PC-3 (cell line): Measurements from ENCODE around the gene PPL. TPM values are rescaled to one million over a fixed set of nuclear protein-coding genes. Genes with fewer than 3 reads are reported as not detected.
A peak's percentile ranks its signal among the peaks of the same experiment; 100 is the strongest.

Source experiments
- ATAC-seq: fragments of 200-7000 bp; cut with Tn5 transposase; 2 replicates; pipeline ENCODE4 v1.9.1; 2020; ENCODE audit warnings: mild to moderate bottlenecking, moderate library complexity
- BruUV-seq: library from RNA; stranded (reverse); fragments of 400-500 nt; replicated peaks from 2 replicates; lab custom pipeline; 2021; lab: Mats Ljungman, UMichigan
- CTCF ChIA-PET: fragments of 300-600 bp; sonication (Branson Sonifier 250); formaldehyde crosslinking; loops from one replicate; lab custom pipeline; 2022; ENCODE audit warnings: antibody characterized with exemption; lab: Charles Lee
- POLR2A ChIA-PET: fragments of 300-600 bp; sonication (Branson Sonifier 250); formaldehyde crosslinking; loops from one replicate; lab custom pipeline; 2022; ENCODE audit warnings: antibody characterized with exemption; ENCODE audit not compliant: unreplicated experiment; lab: Charles Lee
- DNase-seq: peaks from one replicate; pipeline ENCODE4 v3.0.0-alpha.2; 2015
- H2AFZ ChIP-seq: fragments of 300-600 bp; sonication (generic); 2 replicates; pipeline ENCODE4 v1.6.0; 2016; ENCODE audit warnings: antibody characterized with exemption, low read length
- H3F3A ChIP-seq: fragments of 300-600 bp; sonication (generic); one replicate; pipeline ENCODE4 v1.6.0; 2017; ENCODE audit warnings: antibody characterized with exemption, low read length, control low read depth, mild to moderate bottlenecking; ENCODE audit not compliant: unreplicated experiment
- H3K27ac ChIP-seq: fragments of 300-600 bp; sonication (generic); 2 replicates; pipeline ENCODE4 v1.5.1; 2016; ENCODE audit warnings: mild to moderate bottlenecking, low read length
- H3K27me3 ChIP-seq: fragments of 300-600 bp; sonication (generic); 2 replicates; pipeline ENCODE4 v1.6.1; 2016; ENCODE audit warnings: low read length, mixed read lengths
- H3K36me3 ChIP-seq: fragments of 300-600 bp; sonication (generic); 2 replicates; pipeline ENCODE4 v1.6.1; 2016; ENCODE audit warnings: low read depth, mixed run types, low read length, mixed read lengths
- H3K4me1 ChIP-seq: fragments of 300-600 bp; sonication (generic); 2 replicates; pipeline ENCODE4 v1.5.1; 2016; ENCODE audit warnings: low read length; ENCODE audit not compliant: insufficient read depth
- H3K4me2 ChIP-seq: fragments of 300-600 bp; sonication (generic); 2 replicates; pipeline ENCODE4 v1.6.0; 2016; ENCODE audit warnings: low read length
- H3K4me3 ChIP-seq: fragments of 300-600 bp; sonication (generic); 2 replicates; pipeline ENCODE4 v1.5.1; 2016; ENCODE audit warnings: mild to moderate bottlenecking, low read length, mixed read lengths
- H3K79me2 ChIP-seq: fragments of 300-600 bp; sonication (generic); 2 replicates; pipeline ENCODE4 v1.6.1; 2017; ENCODE audit warnings: low read length, mixed read lengths
- H3K9ac ChIP-seq: fragments of 300-600 bp; sonication (generic); 2 replicates; pipeline ENCODE4 v1.6.0; 2016; ENCODE audit warnings: mild to moderate bottlenecking, low read length
- H3K9me2 ChIP-seq: fragments of 300-600 bp; sonication (generic); replicated peaks from 2 replicates; pipeline ENCODE4 v1.6.1; 2016; ENCODE audit warnings: mixed run types, low read length, mixed read lengths
- H3K9me3 ChIP-seq: fragments of 300-600 bp; sonication (generic); 2 replicates; pipeline ENCODE4 v1.6.1; 2016; ENCODE audit warnings: low read length, mixed read lengths
- H4K20me1 ChIP-seq: fragments of 300-600 bp; sonication (generic); 2 replicates; pipeline ENCODE4 v1.6.1; 2016; ENCODE audit warnings: low read length, mixed read lengths
- CTCF ChIP-seq: fragments of 300-600 bp; sonication (generic); conservative IDR thresholded peaks from 2 replicates; pipeline ENCODE4 v1.5.1; 2017; ENCODE audit warnings: antibody characterized with exemption, low read depth, mild to moderate bottlenecking, low read length
- EZH2 ChIP-seq: fragments of 300-600 bp; sonication (generic); IDR thresholded peaks from one replicate; pipeline ENCODE4 v1.6.1; 2017; ENCODE audit warnings: antibody characterized with exemption, mild to moderate bottlenecking, low read length; ENCODE audit not compliant: unreplicated experiment
- EZH2phosphoT487 ChIP-seq: fragments of 300-600 bp; sonication (generic); IDR thresholded peaks from 2 replicates; pipeline ENCODE4 v1.6.1; 2018; ENCODE audit warnings: mild to moderate bottlenecking, antibody characterized with exemption, low read length, borderline replicate concordance
- intact Hi-C: fragments of 100-400 bp; cut with micrococcal nuclease; formaldehyde crosslinking; loops from 2 replicates; pipeline ENCODE4 v1.9.0; 2023
- total RNA-seq: library from RNA; depleted of rRNA; stranded (reverse); fragments of >200 nt; gene quantifications from 2 replicates; pipeline ENCODE4 v1.2.3, GENCODE V29; 2014

The PPL gene
- total RNA-seq, 1 experiment from 2014 or later, result 18.8 TPM

- H3K4me2 ChIP-seq, result no peak overlapping the region
- no peaks in the 10 kb centered on the region for H3K79me2 ChIP-seq
- DNase-seq, result no peak
- H3K9me3 ChIP-seq, result no peaks in the 10 kb centered on the region
- intact Hi-C loops, result no loop called here
- ChIA-PET POLR2A (no interaction called here), CTCF (no interaction called here)
- H3K27ac ChIP-seq, result no peak overlapping the region
- no peak overlapping the region for H3K4me3 ChIP-seq
- H4K20me1 ChIP-seq, result no peaks in the 10 kb centered on the region
- H3K4me1 ChIP-seq, result peaks cover 17% of the 10 kb centered on the region
- no peaks in the 10 kb centered on the region for H3K27me3 ChIP-seq
- BruUV-seq, result no TSS peak
- H3K9me2 ChIP-seq, result no peaks in the 10 kb centered on the region
- TF ChIP-seq CTCF (no peak), EZH2phosphoT487 (no peak), EZH2 (no peak)
- H3K9ac ChIP-seq, result no peak overlapping the region
- H2AFZ ChIP-seq, result no peak overlapping the region
- ATAC-seq, result no peak
- H3K36me3 ChIP-seq, result peaks cover 21% of the 10 kb centered on the region
- no peaks in the 10 kb centered on the region for H3F3A ChIP-seq
These were observed 60.1 kb downstream of the PPL start for GRCh38 chr16:4876646-4877379.

- DNase-seq (no peak), ATAC-seq (no peak)
- Histone ChIP-seq H3K27ac (no peak overlapping the region), H3F3A (no peaks in the 10 kb centered on the region), H3K4me2 (no peak overlapping the region), H3K27me3 (no peaks in the 10 kb centered on the region), H3K9ac (no peak overlapping the region), H3K36me3 (peaks cover 9% of the 10 kb centered on the region), H3K4me3 (no peak overlapping the region), H4K20me1 (no peaks in the 10 kb centered on the region), H3K9me2 (no peaks in the 10 kb centered on the region), H2AFZ (no peak overlapping the region), H3K4me1 (peaks cover 11% of the 10 kb centered on the region), H3K79me2 (no peaks in the 10 kb centered on the region), H3K9me3 (no peaks in the 10 kb centered on the region)
- TSS peak; percentile 31 for BruUV-seq
- POLR2A ChIA-PET, result no interaction called here
- intact Hi-C loops, result no loop called here
- CTCF ChIA-PET, result no interaction called here
- TF ChIP-seq CTCF (no peak), EZH2 (no peak), EZH2phosphoT487 (no peak)
These were observed 62.3 kb downstream of the PPL start for GRCh38 chr16:4874666-4875065.

GRCh38 chr16:4873091-4873490, 63.9 kb downstream of the PPL start:
- Histone ChIP-seq H3K79me2 (peaks cover 4% of the 10 kb centered on the region; the same call in 1 of the 2 replicates), H3K4me1 (no peaks in the 10 kb centered on the region), H3K9me2 (no peaks in the 10 kb centered on the region), H4K20me1 (no peaks in the 10 kb centered on the region), H2AFZ (no peak overlapping the region), H3K9ac (no peak overlapping the region), H3K4me3 (no peak overlapping the region), H3K27me3 (no peaks in the 10 kb centered on the region), H3K36me3 (peaks cover 5% of the 10 kb centered on the region; the same call in 1 of the 2 replicates), H3K27ac (no peak overlapping the region), H3F3A (no peaks in the 10 kb centered on the region), H3K9me3 (no peaks in the 10 kb centered on the region), H3K4me2 (no peak overlapping the region)
- DNase-seq, result no peak
- TF ChIP-seq EZH2, result no peak
- no peak for TF ChIP-seq EZH2phosphoT487
- TF ChIP-seq CTCF, result no peak
- intact Hi-C loops, result no loop called here
- no TSS peak for BruUV-seq
- ChIA-PET POLR2A (no interaction called here), CTCF (no interaction called here)
- ATAC-seq, result no peak
